ENCODE measurements around the gene SAMD1. TPM values are rescaled to one million over a fixed set of nuclear protein-coding genes. Genes with fewer than 3 reads are reported as not detected.

SAMD1 gene
- total and polyA plus RNA-seq, 11 donors = 26.7 to 62.6 (median 38.3) TPM

- Histone ChIP-seq H3K9me3 (peaks cover 0 to 13% (median 7%) of the 10 kb centered on the region in 12 donors), H3K27ac (peak overlapping the region; percentile 23 to 99 (median 96)), H3K36me3 (peaks cover 0 to 28% (median 18%) of the 10 kb centered on the region in 9 donors), H3K27me3 (no peaks in the 10 kb centered on the region), H3K4me3 (peak overlapping the region; percentile 37 to 96 (median 88)), H3K4me1 (peaks cover 0 to 19% (median 12%) of the 10 kb centered on the region in 12 donors)
- ATAC-seq = peak in 1 of 4 donors; percentile 9
- no peak for TF ChIP-seq POLR2A (IDR thresholded peaks at IDR 0.05)
- TF ChIP-seq CTCF (IDR thresholded peaks at IDR 0.05) = peak in 2 of 12 donors; percentile 21 to 31
- 0 to 1% (median 0%) methylated on average over 19 to 142 of the region's 142 CpGs for WGBS, 4 donors
- peak in 4 of 5 donors; percentile 53 to 86 (median 70) for DNase-seq
- intact Hi-C loops (cut with DNase I) = loop anchor here in 2 of 10 donors (1.0 to 10.0 kb wide), 2 partner anchors 47 to 315 kb away; partner anchors contain the start of gene C19orf53 (in 1 of the 2)
Observed at GRCh38 chr19:14089662-14090508, 666 bp downstream of the SAMD1 start.

- H3K4me3 ChIP-seq = peak overlapping the region in 11 of 12 donors; percentile 19 to 96 (median 86)
- peaks cover 0 to 13% (median 7%) of the 10 kb centered on the region in 12 donors for H3K9me3 ChIP-seq
- peaks cover 0 to 28% (median 18%) of the 10 kb centered on the region in 9 donors for H3K36me3 ChIP-seq
- H3K4me1 ChIP-seq = peaks cover 0 to 19% (median 12%) of the 10 kb centered on the region in 12 donors
- 12 to 24% (median 16%) methylated on average over 13 to 16 of the region's 16 CpGs for WGBS, 4 donors
- TF ChIP-seq CTCF (IDR thresholded peaks at IDR 0.05) (peak in 3 of 12 donors; percentile 12 to 31 (median 13)), POLR2A (IDR thresholded peaks at IDR 0.05) (no peak)
- no peaks in the 10 kb centered on the region for H3K27me3 ChIP-seq
- H3K27ac ChIP-seq = peak overlapping the region; percentile 23 to 99 (median 60)
- intact Hi-C loops (cut with DNase I) = loop anchor here in 1 of 10 donors (10.0 kb wide), 1 partner anchor 315 kb away; the partner anchor contains the start of gene C19orf53
- ATAC-seq = no peak
- DNase-seq = no peak
Observed at GRCh38 chr19:14089412-14089661, 1.2 kb downstream of the SAMD1 start.

- peak overlapping the region in 7 of 12 donors; percentile 24 to 92 (median 54) for H3K27ac ChIP-seq
- 87 to 89% (median 89%) methylated on average over 30 of the region's 30 CpGs for WGBS, 4 donors
- no peak for ATAC-seq
- H3K9me3 ChIP-seq = peaks cover 0 to 13% (median 7%) of the 10 kb centered on the region in 12 donors
- peak overlapping the region in 9 of 12 donors; percentile 33 to 96 (median 86) for H3K4me3 ChIP-seq
- peaks cover 0 to 24% (median 18%) of the 10 kb centered on the region in 9 donors for H3K36me3 ChIP-seq
- intact Hi-C loops (cut with DNase I) = loop anchor here in 1 of 10 donors (10.0 kb wide), 1 partner anchor 314 kb away; the partner anchor contains the start of gene C19orf53
- peaks cover 0 to 19% (median 12%) of the 10 kb centered on the region in 12 donors for H3K4me1 ChIP-seq
- H3K27me3 ChIP-seq = no peaks in the 10 kb centered on the region
- no peak for TF ChIP-seq CTCF (IDR thresholded peaks at IDR 0.05)
- DNase-seq = no peak
Observed at GRCh38 chr19:14088634-14089411, 1.7 kb downstream of the SAMD1 start.
